Upper lobe of left lung (tissue), 6 donors: ENCODE measurements around the gene OSCAR. TPM values are rescaled to one million over a fixed set of nuclear protein-coding genes. Genes with fewer than 3 reads are reported as not detected.

ENCODE experiments used
- ATAC-seq, 2 donors: fragments of 200-7000 bp; cut with Tn5 transposase; one replicate each; pipeline ENCODE4 v1.9.1; 2022; ENCODE audit warnings: mild to moderate bottlenecking in 2 of 2, moderate library complexity in 2 of 2; ENCODE audit not compliant: low FRiP score in 2 of 2
- DNase-seq, 2 donors: peaks; one replicate each; pipeline ENCODE4 v3.0.0-alpha.2; 2019 to 2020
- H3K27ac ChIP-seq, 4 donors: fragments of 200-600 bp; sonication (generic); one replicate each; pipeline ENCODE4 v1.5.1; 2016 to 2019
- H3K27me3 ChIP-seq, 4 donors: fragments of 200-600 bp; sonication (generic); one replicate each; pipeline ENCODE4 v1.5.1; 2017 to 2019
- H3K36me3 ChIP-seq, 4 donors: fragments of 200-600 bp; sonication (generic); one replicate each; pipeline ENCODE4 v1.5.1; 2016 to 2019
- H3K4me1 ChIP-seq, 4 donors: fragments of 200-600 bp; sonication (generic); one replicate each; pipeline ENCODE4 v1.5.1; 2018 to 2019
- H3K4me3 ChIP-seq, 4 donors: fragments of 200-600 bp; sonication (generic); one replicate each; pipeline ENCODE4 v1.5.1; 2017 to 2019; ENCODE audit warnings: mild to moderate bottlenecking in 2 of 4, moderate library complexity in 1 of 4
- H3K9me3 ChIP-seq, 4 donors: fragments of 200-600 bp; sonication (generic); one replicate each; pipeline ENCODE4 v1.5.1; 2018 to 2019
- CTCF ChIP-seq, 6 experiments: fragments of 450-650 bp in 4 of 6; fragments of 200-600 bp in 2 of 6; sonication (generic) in 2 of 6; IDR thresholded peaks; one replicate each; pipeline ENCODE4 v1.5.1; 2016 to 2019; ENCODE audit warnings: antibody characterized with exemption in 6 of 6
- EP300 ChIP-seq, 4 donors: sonication (generic); formaldehyde crosslinking; IDR thresholded peaks; one replicate each; pipeline ENCODE4 v1.5.1; 2017; ENCODE audit warnings: antibody characterized with exemption in 4 of 4, control low read depth in 2 of 4
- POLR2A ChIP-seq, 4 donors: fragments of 450-650 bp; IDR thresholded peaks; one replicate each; pipeline ENCODE4 v1.5.1; 2016 to 2017; ENCODE audit warnings: antibody characterized with exemption in 4 of 4, mild to moderate bottlenecking in 2 of 4
- POLR2AphosphoS5 ChIP-seq, 2 donors: sonication (generic); formaldehyde crosslinking; IDR thresholded peaks; one replicate each; pipeline ENCODE4 v1.5.1; 2017; ENCODE audit warnings: antibody characterized with exemption in 2 of 2
- WGBS, 2 donors: methylation state at CpG; one replicate each; pipeline ENCODE4 v1.1.5; 2017 to 2018; 5-methylcytosine and 5-hydroxymethylcytosine counted together
- total RNA-seq, 6 donors: library from RNA; depleted of rRNA in 4 of 6; stranded (reverse); fragments of >200 nt in 4 of 6; gene quantifications; one replicate each; pipeline versions ENCODE4 v1.1.0 to v1.2.1, GENCODE V29; 2016 to 2021
- donor health status: DM: no; HTN: no; CAD: no; lungs with moderate emphysema.
- donor health status: DM: no; HTN: yes; CAD: no; lungs with severe emphysema.

OSCAR gene
- total RNA-seq, 6 donors from 2014 or later, result 18.5 to 119 (median 49.5) TPM

DNA sequence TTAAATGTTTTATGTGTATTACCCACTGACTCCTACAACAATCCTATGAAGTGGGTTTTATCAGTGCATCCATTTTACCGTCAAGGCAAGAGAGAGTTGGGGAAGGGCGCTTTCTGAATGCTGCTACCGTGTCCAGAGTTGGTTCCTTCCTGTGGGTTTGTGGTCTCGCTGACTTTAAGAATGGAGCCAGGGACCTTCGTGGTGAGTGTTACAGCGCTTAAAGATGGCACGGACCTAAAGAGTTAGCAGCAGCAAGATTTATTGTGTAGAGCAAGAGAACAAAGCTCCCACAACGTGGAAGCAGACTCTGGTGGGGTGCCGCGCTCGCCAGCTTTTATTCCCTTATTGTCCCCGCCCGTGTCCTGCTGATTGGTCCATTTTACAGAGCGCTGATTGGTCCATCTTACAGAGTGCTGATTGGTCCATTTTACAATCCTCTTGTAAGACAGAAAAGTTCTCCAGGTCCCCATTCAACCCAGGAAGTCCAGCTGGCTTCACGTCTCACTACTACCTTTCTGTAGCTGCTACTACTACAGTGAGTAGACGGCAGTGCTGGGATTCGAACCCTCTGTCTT is 6.1 kb downstream of the OSCAR start:
- Histone ChIP-seq H3K4me1 (peaks cover 6 to 16% (median 9%) of the 10 kb centered on the region in 4 donors), H3K36me3 (no peaks in the 10 kb centered on the region), H3K4me3 (no peak overlapping the region), H3K27me3 (peaks cover 0 to 8% (median 3%) of the 10 kb centered on the region in 4 donors), H3K9me3 (no peaks in the 10 kb centered on the region), H3K27ac (no peak overlapping the region)
- WGBS, 2 donors, result 70 to 83% methylated on average over 16 to 17 of the region's 17 CpGs
- no peak for TF ChIP-seq POLR2A (IDR thresholded peaks at IDR 0.05)
- no peak for TF ChIP-seq CTCF (IDR thresholded peaks at IDR 0.05)
- TF ChIP-seq EP300 (IDR thresholded peaks at IDR 0.05), result no peak
- no peak for TF ChIP-seq POLR2AphosphoS5 (IDR thresholded peaks at IDR 0.05)
- DNase-seq, result no peak
- ATAC-seq, result no peak

GRCh38 chr19:54084410-54084809 is 16.2 kb downstream of the OSCAR start:
- H3K27ac ChIP-seq, result no peak overlapping the region
- TF ChIP-seq EP300 (IDR thresholded peaks at IDR 0.05) (no peak), POLR2AphosphoS5 (IDR thresholded peaks at IDR 0.05) (no peak), POLR2A (IDR thresholded peaks at IDR 0.05) (no peak), CTCF (IDR thresholded peaks at IDR 0.05) (no peak)
- no peak for ATAC-seq
- 81 to 88% methylated on average over 3 of the region's 3 CpGs for WGBS, 2 donors
- no peak for DNase-seq
- H3K4me1 ChIP-seq, result no peaks in the 10 kb centered on the region
- peaks cover 0 to 19% (median 6%) of the 10 kb centered on the region in 4 donors for H3K9me3 ChIP-seq
- no peaks in the 10 kb centered on the region for H3K27me3 ChIP-seq
- no peak overlapping the region for H3K4me3 ChIP-seq
- no peaks in the 10 kb centered on the region for H3K36me3 ChIP-seq

DNA sequence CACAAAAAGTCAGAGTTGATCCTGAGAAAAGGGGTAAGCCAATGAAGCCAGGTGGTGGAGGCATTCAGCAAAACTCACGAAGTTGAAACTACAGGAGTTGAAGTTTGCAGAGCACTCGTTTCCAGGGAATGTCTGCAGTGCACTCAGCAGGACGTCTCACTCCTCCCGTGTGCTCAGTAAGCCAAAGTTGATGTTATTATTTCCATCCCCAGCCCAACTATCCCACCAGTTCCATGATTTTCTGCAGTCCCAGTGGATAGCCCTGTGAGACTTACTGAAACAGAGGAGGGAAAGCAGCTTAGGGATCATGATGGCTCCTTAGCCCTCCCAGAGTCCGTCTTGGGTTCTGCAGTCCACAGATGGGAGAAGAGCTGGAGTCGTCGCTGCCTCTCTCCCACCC is 19.6 kb downstream of the OSCAR start, which contains the start of gene TARM1:
TSS of gene TARM1 (minus strand) at position 334 of the 400 bp plus-strand sequence. CDS start at position 309, 25 bp downstream.
- Histone ChIP-seq H3K36me3 (no peaks in the 10 kb centered on the region), H3K27ac (no peak within 1 kb of the TSS), H3K27me3 (no peaks in the 10 kb centered on the region), H3K4me3 (no peak within 1 kb of the TSS), H3K4me1 (no peaks in the 10 kb centered on the region), H3K9me3 (peaks cover 0 to 19% (median 6%) of the 10 kb centered on the region in 4 donors)
- ATAC-seq, result no peak
- TF ChIP-seq CTCF (IDR thresholded peaks at IDR 0.05) (no peak), POLR2AphosphoS5 (IDR thresholded peaks at IDR 0.05) (no peak), POLR2A (IDR thresholded peaks at IDR 0.05) (no peak), EP300 (IDR thresholded peaks at IDR 0.05) (no peak)
- DNase-seq, result no peak
- 69 to 74% methylated on average over 7 of the region's 7 CpGs for WGBS, 2 donors

DNA sequence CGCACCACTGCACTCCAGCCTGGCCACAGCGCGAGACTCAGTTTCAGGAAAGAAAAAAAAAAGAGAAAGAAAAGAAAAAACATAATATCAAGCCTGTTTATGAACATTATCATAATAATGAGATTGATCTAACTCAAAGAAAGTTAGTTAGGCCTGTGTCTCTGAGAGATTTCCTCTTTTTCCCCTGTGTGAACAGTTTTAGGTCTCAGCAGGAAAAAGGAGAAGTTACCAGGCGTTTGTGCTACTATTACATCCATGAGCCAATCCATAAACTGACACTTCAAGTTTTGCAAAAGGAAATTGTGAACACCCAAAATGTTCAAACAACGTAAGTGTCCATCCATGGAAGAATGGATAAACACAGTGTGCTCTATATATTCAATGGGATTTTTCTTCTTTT is 23.3 kb downstream of the OSCAR start:
- peak in 1 of 2 donors; percentile 54 for ATAC-seq
- no peak overlapping the region for H3K27ac ChIP-seq
- H3K9me3 ChIP-seq, result peaks cover 0 to 11% (median 6%) of the 10 kb centered on the region in 4 donors
- H3K27me3 ChIP-seq, result no peaks in the 10 kb centered on the region
- TF ChIP-seq EP300 (IDR thresholded peaks at IDR 0.05) (no peak), POLR2A (IDR thresholded peaks at IDR 0.05) (no peak), CTCF (IDR thresholded peaks at IDR 0.05) (no peak), POLR2AphosphoS5 (IDR thresholded peaks at IDR 0.05) (no peak)
- WGBS, 2 donors, result 72 to 75% methylated on average over 5 of the region's 5 CpGs
- H3K4me3 ChIP-seq, result no peak overlapping the region
- H3K36me3 ChIP-seq, result no peaks in the 10 kb centered on the region
- H3K4me1 ChIP-seq, result no peaks in the 10 kb centered on the region
- no peak for DNase-seq

GRCh38 chr19:54074851-54075250 is 25.8 kb downstream of the OSCAR start:
- Histone ChIP-seq H3K9me3 (peaks cover 0 to under 1% (median 0%) of the 10 kb centered on the region in 4 donors), H3K36me3 (no peaks in the 10 kb centered on the region), H3K27me3 (no peaks in the 10 kb centered on the region), H3K27ac (no peak overlapping the region), H3K4me3 (no peak overlapping the region), H3K4me1 (no peaks in the 10 kb centered on the region)
- TF ChIP-seq EP300 (IDR thresholded peaks at IDR 0.05) (no peak), POLR2AphosphoS5 (IDR thresholded peaks at IDR 0.05) (no peak), CTCF (IDR thresholded peaks at IDR 0.05) (no peak), POLR2A (IDR thresholded peaks at IDR 0.05) (no peak)
- DNase-seq, result no peak
- ATAC-seq, result no peak
- 67 to 75% methylated on average over 9 of the region's 9 CpGs for WGBS, 2 donors
